ENCODE measurements around the gene CDK2.

- TF ChIP-seq CTCF (IDR thresholded peaks at IDR 0.05) = no peak
- TF ChIP-seq POLR2A (IDR thresholded peaks at IDR 0.05) = no peak
These were observed 18.2 kb downstream of the CDK2 start for GRCh38 chr12:55984861-55985260.

Data from thyroid gland (tissue), 4 donors.